PC-9 (cell line): Measurements from ENCODE around the gene PPP2R1B. TPM values are rescaled to one million over a fixed set of nuclear protein-coding genes. Genes with fewer than 3 reads are reported as not detected.

ENCODE experiments used
- BruUV-seq: library from RNA; stranded (reverse); fragments of 400-500 nt; replicated peaks from 2 replicates; lab custom pipeline; 2021; lab: Mats Ljungman, UMichigan
- CTCF ChIA-PET: fragments of 300-600 bp; sonication (Branson Sonifier 250); formaldehyde crosslinking; loops from one replicate; lab custom pipeline; 2022; ENCODE audit warnings: antibody characterized with exemption; lab: Charles Lee
- POLR2A ChIA-PET: fragments of 300-600 bp; sonication (Branson Sonifier 250); formaldehyde crosslinking; loops from one replicate; lab custom pipeline; 2022; ENCODE audit warnings: antibody characterized with exemption; ENCODE audit not compliant: unreplicated experiment; lab: Charles Lee
- DNase-seq, 2 experiments: peaks; one replicate each; pipeline versions ENCODE4 v3.0.0 to v3.0.0-alpha.2; 2015 to 2022; ENCODE audit warnings: mixed read lengths in 1 of 2
- H2AFZ ChIP-seq: fragments of 200-600 bp; sonication (generic); 2 replicates; pipeline ENCODE4 v1.8.1; 2017; ENCODE audit warnings: antibody characterized with exemption
- H3F3A ChIP-seq: fragments of 200-600 bp; sonication (generic); 2 replicates; pipeline ENCODE4 v1.8.1; 2017; ENCODE audit warnings: antibody characterized with exemption, mild to moderate bottlenecking, low read depth; ENCODE audit not compliant: insufficient read depth
- H3K27ac ChIP-seq: fragments of 200-600 bp; sonication (generic); 2 replicates; pipeline ENCODE4 v1.6.1; 2016; ENCODE audit warnings: mixed run types
- H3K27me3 ChIP-seq: fragments of 200-600 bp; sonication (generic); 2 replicates; pipeline ENCODE4 v1.6.1; 2016; ENCODE audit warnings: low read depth, mixed run types; ENCODE audit not compliant: insufficient read depth
- H3K36me3 ChIP-seq: fragments of 200-600 bp; sonication (generic); 2 replicates; pipeline ENCODE4 v1.6.1; 2016; ENCODE audit warnings: low read depth, mixed run types
- H3K4me1 ChIP-seq: fragments of 200-600 bp; sonication (generic); replicated peaks from 2 replicates; pipeline ENCODE4 v1.6.1; 2016; ENCODE audit warnings: mixed run types; ENCODE audit not compliant: insufficient read depth
- H3K4me2 ChIP-seq: fragments of 200-600 bp; sonication (generic); 2 replicates; pipeline ENCODE4 v1.6.1; 2017; ENCODE audit warnings: mixed run types
- H3K4me3 ChIP-seq: fragments of 200-600 bp; sonication (generic); 2 replicates; pipeline ENCODE4 v1.6.1; 2016; ENCODE audit warnings: mixed run types
- H3K79me2 ChIP-seq: fragments of 200-600 bp; sonication (generic); 2 replicates; pipeline ENCODE4 v1.6.1; 2017; ENCODE audit warnings: low read depth, mixed run types
- H3K9me2 ChIP-seq: fragments of 200-600 bp; sonication (generic); 2 replicates; pipeline ENCODE4 v1.8.1; 2017; ENCODE audit warnings: mild to moderate bottlenecking; ENCODE audit not compliant: insufficient read depth
- H3K9me3 ChIP-seq: fragments of 200-600 bp; sonication (generic); 2 replicates; pipeline ENCODE4 v1.8.1; 2016; ENCODE audit warnings: low read depth; ENCODE audit not compliant: insufficient read depth
- H4K20me1 ChIP-seq: fragments of 200-600 bp; sonication (generic); 2 replicates; pipeline ENCODE4 v1.8.1; 2017; ENCODE audit not compliant: insufficient read depth
- EZH2 ChIP-seq: fragments of 200-600 bp; sonication (generic); IDR thresholded peaks from 2 replicates; pipeline ENCODE4 v1.8.0; 2017; ENCODE audit warnings: antibody characterized with exemption, low read depth
- intact Hi-C: fragments of 100-400 bp; cut with micrococcal nuclease; formaldehyde crosslinking; loops from one replicate; pipeline ENCODE4 v1.10.0; 2022; ENCODE audit not compliant: unreplicated experiment
- total RNA-seq: library from RNA; stranded (reverse); gene quantifications from 2 replicates; pipeline ENCODE4 v1.2.3, GENCODE V29; 2021
- TF ChIP-seq, protein P1 (sequence below): fragments of 200-600 bp; sonication (generic); conservative IDR thresholded peaks from 2 replicates; pipeline ENCODE4 v1.6.1; 2017; ENCODE audit warnings: mixed run types, antibody characterized with exemption, mild to moderate bottlenecking, moderate library complexity

The PPP2R1B gene
- total RNA-seq, 1 experiment from 2014 or later: 36.4 TPM

DNA sequence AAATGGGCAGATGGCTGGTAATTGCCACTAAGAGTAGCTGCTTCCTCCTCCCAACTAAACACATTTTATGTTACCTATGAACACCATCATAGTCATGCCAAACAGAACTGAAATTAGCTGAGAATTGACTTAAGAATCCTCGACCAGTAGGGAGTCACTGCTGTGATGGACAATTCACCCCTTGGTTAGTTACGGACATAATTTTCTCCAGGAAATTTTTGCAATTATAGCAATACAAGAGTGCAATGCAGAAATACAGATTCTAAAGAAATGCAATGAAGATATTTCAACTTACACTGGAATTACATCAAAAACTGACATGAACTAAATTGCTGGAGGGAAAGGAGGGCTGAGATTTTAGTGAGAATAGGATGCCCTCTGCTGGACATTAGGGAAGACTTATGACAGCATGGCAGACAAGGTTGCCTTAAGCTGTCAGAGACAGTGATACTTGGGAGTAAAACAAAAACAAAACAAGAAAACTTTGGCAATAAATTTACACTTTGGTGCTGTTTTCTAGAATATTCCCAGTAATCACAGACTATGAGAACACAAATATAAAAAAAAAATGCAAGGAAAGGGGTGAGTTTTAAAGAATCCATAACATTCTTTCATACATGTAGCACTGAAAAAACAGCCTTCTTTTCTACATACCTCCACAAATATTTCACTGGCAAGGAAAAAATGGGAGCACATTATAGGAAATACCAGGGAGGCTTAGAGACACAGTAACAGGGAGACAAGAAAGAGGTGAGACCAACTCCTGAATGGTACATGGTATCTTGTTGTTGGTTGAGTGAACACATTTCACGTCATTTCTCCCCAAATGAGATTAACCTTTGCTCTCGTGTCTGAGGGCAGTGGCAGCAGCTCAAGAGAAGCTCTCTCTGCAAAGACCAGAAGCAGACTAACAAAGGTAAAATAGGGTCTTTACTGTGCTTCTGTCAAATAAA is 11.2 kb upstream of the PPP2R1B start:
- H3K9me3 ChIP-seq: no peaks in the 10 kb centered on the region
- no peaks in the 10 kb centered on the region for H3K27me3 ChIP-seq
- intact Hi-C loops: loop anchor here (1.0 to 10.0 kb wide), 6 partner anchors 65 to 493 kb away; partner anchors contain the start of gene SIK2
- no peaks in the 10 kb centered on the region for H3K79me2 ChIP-seq
- H3K4me1 ChIP-seq: peaks cover 9% of the 10 kb centered on the region; the same call in 1 of the 2 replicates
- H3K36me3 ChIP-seq: no peaks in the 10 kb centered on the region
- H3F3A ChIP-seq: no peaks in the 10 kb centered on the region
- H3K9me2 ChIP-seq: no peaks in the 10 kb centered on the region
- no peak overlapping the region for H3K4me3 ChIP-seq
- no peak for TF ChIP-seq EZH2
- TF ChIP-seq, protein P1, sequence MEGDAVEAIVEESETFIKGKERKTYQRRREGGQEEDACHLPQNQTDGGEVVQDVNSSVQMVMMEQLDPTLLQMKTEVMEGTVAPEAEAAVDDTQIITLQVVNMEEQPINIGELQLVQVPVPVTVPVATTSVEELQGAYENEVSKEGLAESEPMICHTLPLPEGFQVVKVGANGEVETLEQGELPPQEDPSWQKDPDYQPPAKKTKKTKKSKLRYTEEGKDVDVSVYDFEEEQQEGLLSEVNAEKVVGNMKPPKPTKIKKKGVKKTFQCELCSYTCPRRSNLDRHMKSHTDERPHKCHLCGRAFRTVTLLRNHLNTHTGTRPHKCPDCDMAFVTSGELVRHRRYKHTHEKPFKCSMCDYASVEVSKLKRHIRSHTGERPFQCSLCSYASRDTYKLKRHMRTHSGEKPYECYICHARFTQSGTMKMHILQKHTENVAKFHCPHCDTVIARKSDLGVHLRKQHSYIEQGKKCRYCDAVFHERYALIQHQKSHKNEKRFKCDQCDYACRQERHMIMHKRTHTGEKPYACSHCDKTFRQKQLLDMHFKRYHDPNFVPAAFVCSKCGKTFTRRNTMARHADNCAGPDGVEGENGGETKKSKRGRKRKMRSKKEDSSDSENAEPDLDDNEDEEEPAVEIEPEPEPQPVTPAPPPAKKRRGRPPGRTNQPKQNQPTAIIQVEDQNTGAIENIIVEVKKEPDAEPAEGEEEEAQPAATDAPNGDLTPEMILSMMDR: peak; percentile 86
- H3K4me2 ChIP-seq: no peak overlapping the region
- H2AFZ ChIP-seq: no peak overlapping the region
- ChIA-PET POLR2A (no interaction called here), CTCF (interaction anchor here (0.6 to 1.3 kb wide), 9 partner anchors 13 to 495 kb away, joined by 3 to 12 read pairs (median 3); no protein-coding TSS in a partner anchor)
- peak; percentile 8 to 53 for DNase-seq
- no peaks in the 10 kb centered on the region for H4K20me1 ChIP-seq
- H3K27ac ChIP-seq: no peak overlapping the region
- BruUV-seq: no TSS peak

DNA sequence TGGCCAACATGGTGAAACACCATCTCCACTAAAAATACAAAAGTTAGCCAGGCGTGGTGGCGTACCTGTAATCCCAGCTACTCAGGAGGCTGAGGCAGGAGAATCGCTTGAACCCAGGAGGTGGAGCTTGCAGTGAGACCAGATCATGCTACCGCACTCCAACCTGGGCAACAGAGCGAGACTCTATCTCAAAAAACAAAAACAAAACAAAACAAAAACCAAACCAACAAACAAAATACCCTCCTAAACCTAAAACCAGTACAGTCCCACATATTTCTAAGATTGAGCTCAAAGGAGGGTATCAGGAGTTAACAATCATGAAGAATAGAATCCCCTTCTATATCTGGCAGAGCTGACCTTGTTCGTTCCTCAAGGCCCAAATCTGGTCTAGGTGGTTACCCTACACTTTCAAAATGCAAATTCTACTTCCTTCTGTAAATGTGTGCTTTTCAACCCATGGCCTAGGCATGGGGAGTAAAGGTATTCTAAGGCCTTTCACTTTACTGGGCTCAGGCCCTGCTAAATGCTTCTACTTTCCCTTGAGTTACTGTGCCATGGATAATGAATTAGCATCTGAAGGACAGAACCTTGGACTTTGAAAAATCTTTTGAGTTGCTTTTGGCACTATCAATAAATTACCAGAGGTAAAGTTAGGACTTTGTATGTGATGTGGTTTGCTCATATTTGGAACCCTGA is 10.4 kb upstream of the PPP2R1B start:
- Histone ChIP-seq H3K9me2 (no peaks in the 10 kb centered on the region), H3K79me2 (no peaks in the 10 kb centered on the region), H4K20me1 (no peaks in the 10 kb centered on the region), H3K9me3 (no peaks in the 10 kb centered on the region), H3K4me1 (peaks cover 9% of the 10 kb centered on the region; the same call in 1 of the 2 replicates), H3K36me3 (no peaks in the 10 kb centered on the region), H3F3A (no peaks in the 10 kb centered on the region), H3K4me2 (no peak overlapping the region), H3K4me3 (no peak overlapping the region), H3K27me3 (no peaks in the 10 kb centered on the region), H3K27ac (no peak overlapping the region), H2AFZ (no peak overlapping the region)
- BruUV-seq: no TSS peak
- DNase-seq: no peak
- TF ChIP-seq, protein P1: no peak
- no peak for TF ChIP-seq EZH2
- intact Hi-C loops: loop anchor here (1.0 to 10.0 kb wide), 6 partner anchors 66 to 492 kb away; partner anchors contain the start of gene SIK2
- POLR2A ChIA-PET: no interaction called here
- CTCF ChIA-PET: interaction anchor here (0.7 to 1.3 kb wide), 4 partner anchors 167 to 355 kb away, joined by 3 to 4 read pairs (median 3); no protein-coding TSS in a partner anchor
